Measurements from ENCODE around the gene PPP1R9B. TPM values are rescaled to one million over a fixed set of nuclear protein-coding genes. Genes with fewer than 3 reads are reported as not detected.
A peak's percentile ranks its signal among the peaks of the same experiment; 100 is the strongest.

PPP1R9B gene
- total RNA-seq, 1 donor from 2014 or later = 19.7 TPM

GRCh38 chr17:50122945-50123344, 27.5 kb downstream of the PPP1R9B start:
- no peak for DNase-seq

GRCh38 chr17:50120475-50121253, 29.8 kb downstream of the PPP1R9B start:
- DNase-seq = no peak

- DNase-seq = no peak
Measured at GRCh38 chr17:50118828-50119218, 31.7 kb downstream of the PPP1R9B start.

GRCh38 chr17:50118076-50118827, 32.2 kb downstream of the PPP1R9B start:
- no peak for DNase-seq

- DNase-seq = peak; percentile 33
Measured at GRCh38 chr17:50117202-50118051, 33.0 kb downstream of the PPP1R9B start.

- DNase-seq = no peak
Measured at GRCh38 chr17:50115756-50116155, 34.7 kb downstream of the PPP1R9B start.

GRCh38 chr17:50114849-50115357, 35.6 kb downstream of the PPP1R9B start:
- DNase-seq = no peak

- DNase-seq = no peak
Measured at GRCh38 chr17:50114401-50114800, 36.1 kb downstream of the PPP1R9B start.

GRCh38 chr17:50113624-50114320, 36.7 kb downstream of the PPP1R9B start:
- no peak for DNase-seq

GRCh38 chr17:50112694-50113093, 37.8 kb downstream of the PPP1R9B start:
- no peak for DNase-seq

- no peak for DNase-seq
Measured at GRCh38 chr17:50111673-50112655, 38.5 kb downstream of the PPP1R9B start.

GRCh38 chr17:50110591-50111349, 39.7 kb downstream of the PPP1R9B start:
- DNase-seq = no peak

- no peak for DNase-seq
Measured at GRCh38 chr17:50109785-50110184, 40.7 kb downstream of the PPP1R9B start.

- DNase-seq = no peak
Measured at GRCh38 chr17:50109207-50109606, 41.3 kb downstream of the PPP1R9B start.

GRCh38 chr17:50108556-50108955, 41.9 kb downstream of the PPP1R9B start:
- DNase-seq = no peak

- no peak for DNase-seq
Measured at GRCh38 chr17:50107790-50108414, 42.6 kb downstream of the PPP1R9B start.

GRCh38 chr17:50106393-50107131, 43.9 kb downstream of the PPP1R9B start:
- DNase-seq = no peak

- DNase-seq = no peak
Measured at GRCh38 chr17:50105811-50106210, 44.7 kb downstream of the PPP1R9B start.

- DNase-seq = no peak
Measured at GRCh38 chr17:50103941-50104340, 46.5 kb downstream of the PPP1R9B start.
